K562 (cell line): ENCODE data around the gene TESK2. TPM values are rescaled to one million over a fixed set of nuclear protein-coding genes. Genes with fewer than 3 reads are reported as not detected.

Experiments used
- CBFA2T2 ChIP-seq: fragments of 450-650 bp; conservative IDR thresholded peaks from 2 replicates; pipeline ENCODE4 v1.6.1; 2017; ENCODE audit warnings: mild to moderate bottlenecking
- CHAMP1 ChIP-seq: fragments of 450-650 bp; IDR thresholded peaks from 2 replicates; pipeline ENCODE4 v1.6.1; 2016; ENCODE audit warnings: mild to moderate bottlenecking
- GABPB2 ChIP-seq: fragments of 250-450 bp; sonication (Bioruptor Pico); conservative IDR thresholded peaks from 2 replicates; pipeline ENCODE4 v1.5.1; 2021; ENCODE audit warnings: mild to moderate bottlenecking
- GATAD2A ChIP-seq: fragments of 450-650 bp; IDR thresholded peaks from 2 replicates; pipeline ENCODE4 v1.6.1; 2017
- HMBOX1 ChIP-seq: sonication (generic); IDR thresholded peaks from 2 replicates; pipeline ENCODE4 v1.6.1; 2016
- IFI16 ChIP-seq: fragments of 250-450 bp; sonication (Bioruptor Pico); IDR thresholded peaks from 2 replicates; pipeline ENCODE4 v2.1.2; 2022; ENCODE audit warnings: mild to moderate bottlenecking, inconsistent platforms
- MCM2 ChIP-seq: fragments of 450-650 bp; IDR thresholded peaks from 2 replicates; pipeline ENCODE4 v1.6.1; 2017; ENCODE audit warnings: low read depth, mild to moderate bottlenecking
- MTA2 ChIP-seq: fragments of 450-650 bp; IDR thresholded peaks from 2 replicates; pipeline ENCODE4 v1.6.1; 2016; ENCODE audit warnings: low read depth
- PHB2 ChIP-seq: fragments of 450-650 bp; IDR thresholded peaks from 2 replicates; pipeline ENCODE4 v1.6.1; 2017; ENCODE audit warnings: low read depth
- RBM22 ChIP-seq: fragments of 200-400 bp; formaldehyde crosslinking; IDR thresholded peaks from 2 replicates; pipeline ENCODE4 v1.6.1; 2018; ENCODE audit warnings: low read length, low read depth; ENCODE audit not compliant: poor library complexity, severe bottlenecking
- RCOR1 ChIP-seq, 2 experiments: IDR thresholded peaks; 2 replicates each; pipeline ENCODE4 v1.6.1; 2012; ENCODE audit warnings: low read depth in 2 of 2, low read length in 2 of 2, borderline replicate concordance in 1 of 2, improper control_type of control experiment in 1 of 2
- RFX7 ChIP-seq: fragments of 250-450 bp; sonication (Bioruptor Pico); IDR thresholded peaks from 2 replicates; pipeline ENCODE4 v1.5.1; 2021; ENCODE audit warnings: mild to moderate bottlenecking
- RNF2 ChIP-seq: sonication (generic); IDR thresholded peaks from 2 replicates; pipeline ENCODE4 v1.6.1; 2016
- TARDBP ChIP-seq: fragments of 450-650 bp; IDR thresholded peaks from 2 replicates; pipeline ENCODE4 v1.6.1; 2016
- TSC22D4 ChIP-seq: fragments of 450-650 bp; IDR thresholded peaks from 2 replicates; pipeline ENCODE4 v1.6.1; 2016; ENCODE audit warnings: missing genetic modification characterization, missing biosample characterization, control low read depth
- ZBTB49 ChIP-seq: sonication (generic); formaldehyde crosslinking; IDR thresholded peaks from 2 replicates; pipeline ENCODE4 v1.8.0; 2022; ENCODE audit warnings: missing genetic modification reagents, mild to moderate bottlenecking, borderline replicate concordance
- ZFP30 ChIP-seq: fragments of 250-450 bp; sonication (Bioruptor Pico); IDR thresholded peaks from 2 replicates; pipeline ENCODE4 v1.8.0; 2022; ENCODE audit warnings: moderate library complexity, mild to moderate bottlenecking, inconsistent platforms, borderline replicate concordance
- ZNF184 ChIP-seq: sonication (generic); formaldehyde crosslinking; IDR thresholded peaks from 2 replicates; pipeline ENCODE4 v1.5.0; 2020; ENCODE audit warnings: missing genetic modification reagents
- ZNF217 ChIP-seq: sonication (generic); formaldehyde crosslinking; IDR thresholded peaks from 2 replicates; pipeline ENCODE4 v1.8.0; 2022; ENCODE audit warnings: mild to moderate bottlenecking, missing genetic modification reagents
- ZNF785 ChIP-seq: fragments of 250-450 bp; sonication (Bioruptor Pico); IDR thresholded peaks from 2 replicates; pipeline ENCODE4 v1.4.0; 2020; ENCODE audit warnings: mild to moderate bottlenecking
- ZSCAN32 ChIP-seq: fragments of 450-650 bp; formaldehyde crosslinking; IDR thresholded peaks from 2 replicates; pipeline ENCODE4 v1.4.0; 2020; ENCODE audit warnings: mild to moderate bottlenecking, moderate library complexity
- polyA plus RNA-seq, 8 experiments: library from polyadenylated mRNA; depleted of rRNA in 4 of 8; stranded (reverse) in 5 of 8; unstranded in 3 of 8; fragments of >200 nt; fragmentation: Nextera tagmentation in 2 of 8; fragmentation: Illumina TruSeq in 1 of 8; extraction: Ambion mirVana in 2 of 8; extraction: Trizol in 1 of 8; gene quantifications; 2 replicates each; pipeline versions ENCODE4 v1.2.1 to v1.2.3, GENCODE V29; 2011 to 2014; ENCODE audit warnings: inconsistent platforms in 1 of 8, missing spikeins in 1 of 8
- total RNA-seq, 7 experiments: library from RNA; depleted of rRNA in 6 of 7; stranded (reverse); fragments of >200 nt in 6 of 7; fragmentation: Illumina TruSeq in 2 of 7; extraction: Trizol in 2 of 7; gene quantifications; 2 replicates each; pipeline versions ENCODE4 v1.2.1 to v1.2.3, GENCODE V29; 2011 to 2021; ENCODE audit warnings: low replicate concordance in 1 of 7
- TF ChIP-seq, protein P1 (sequence below): sonication (generic); formaldehyde crosslinking; IDR thresholded peaks from 2 replicates; pipeline ENCODE4 v1.8.1; 2023; ENCODE audit warnings: mild to moderate bottlenecking, missing genetic modification reagents

Gene TESK2
- total and polyA plus RNA-seq, 9 of the 15 experiments (the other 6 are each of a cell fraction or from before 2014, with no cell fraction given), result 1.6 to 5.3 (median 3.7) TPM

GRCh38 chr1:45521413-45522323, 30.7 kb upstream of the TESK2 start, which contains the start of gene PRDX1 (continued):
- TF ChIP-seq CHAMP1 (0 out of 2 replicates have a peak, but pooled peaks have one; percentile 46), RFX7 (CRISPR knock-in tag) (0 out of 2 replicates have a peak, but pooled peaks have one; percentile 82), GATAD2A (peak; percentile 96), ZNF217 (CRISPR knock-in tag) (no peak), ZSCAN32 (CRISPR knock-in tag) (no peak), RCOR1 (IDR thresholded peaks at IDR 0.05; ENCODE audit: borderline replicate concordance in 1 of 2, low read depth in 2 of 2, low read length in 2 of 2) (peak in 1 of 2 experiments; percentile 87; a peak in 2 of 4 replicates), ZNF184 (CRISPR knock-in tag) (no peak), TARDBP (no peak; the same call in 1 of the 2 replicates), RNF2 (peak; percentile 96), RBM22 (peak; percentile 98), TSC22D4 (tag) (no peak), ZBTB49 (CRISPR knock-in tag) (0 out of 2 replicates have a peak, but pooled peaks have one; percentile 37), ZFP30 (CRISPR knock-in tag) (no peak), HMBOX1 (peak; percentile 93), PHB2 (no peak), CBFA2T2 (no peak), ZNF785 (CRISPR knock-in tag) (no peak), GABPB2 (CRISPR knock-in tag) (no peak), IFI16 (CRISPR knock-in tag) (no peak), MTA2 (no peak), MCM2 (no peak)
- TF ChIP-seq, protein P1, sequence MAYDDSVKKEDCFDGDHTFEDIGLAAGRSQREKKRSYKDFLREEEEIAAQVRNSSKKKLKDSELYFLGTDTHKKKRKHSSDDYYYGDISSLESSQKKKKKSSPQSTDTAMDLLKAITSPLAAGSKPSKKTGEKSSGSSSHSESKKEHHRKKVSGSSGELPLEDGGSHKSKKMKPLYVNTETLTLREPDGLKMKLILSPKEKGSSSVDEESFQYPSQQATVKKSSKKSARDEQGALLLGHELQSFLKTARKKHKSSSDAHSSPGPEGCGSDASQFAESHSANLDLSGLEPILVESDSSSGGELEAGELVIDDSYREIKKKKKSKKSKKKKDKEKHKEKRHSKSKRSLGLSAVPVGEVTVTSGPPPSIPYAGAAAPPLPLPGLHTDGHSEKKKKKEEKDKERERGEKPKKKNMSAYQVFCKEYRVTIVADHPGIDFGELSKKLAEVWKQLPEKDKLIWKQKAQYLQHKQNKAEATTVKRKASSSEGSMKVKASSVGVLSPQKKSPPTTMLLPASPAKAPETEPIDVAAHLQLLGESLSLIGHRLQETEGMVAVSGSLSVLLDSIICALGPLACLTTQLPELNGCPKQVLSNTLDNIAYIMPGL (CRISPR knock-in tag), result peak; percentile 93
